ENCODE measurements around the gene TSEN15.
"Not testable (repeated sequence)": the region's sequence is repeated elsewhere in the genome, so short reads cannot be mapped to it uniquely, and the experiment has no call there.

Gene TSEN15

GRCh38 chr1:184035719-184036516, 15.6 kb upstream of the TSEN15 start:
- H3K36me3 Mint-ChIP-seq, result peaks cover 1 to 4% of the 10 kb centered on the region in 2 donors
- no peaks in the 10 kb centered on the region for H3K9me3 Mint-ChIP-seq
- peak in 1 of 2 donors; percentile 19 for ATAC-seq (replicated peaks)
- H3K27ac Mint-ChIP-seq, result peak overlapping the region; percentile 4
- peaks cover 47 to 77% of the 10 kb centered on the region in 2 donors for H3K27me3 Mint-ChIP-seq
- no peak for DNase-seq
- peak overlapping the region; percentile 75 to 79 for H3K4me3 Mint-ChIP-seq
- peaks cover 8 to 16% of the 10 kb centered on the region in 2 donors for H3K4me1 Mint-ChIP-seq

- Mint-ChIP-seq H3K36me3 (peaks cover 1 to 4% of the 10 kb centered on the region in 2 donors), H3K27ac (no peak overlapping the region), H3K4me3 (peak overlapping the region; percentile 75 to 79), H3K4me1 (peaks cover 8 to 16% of the 10 kb centered on the region in 2 donors), H3K27me3 (peaks cover 49 to 74% of the 10 kb centered on the region in 2 donors), H3K9me3 (no peaks in the 10 kb centered on the region)
- ATAC-seq (replicated peaks) (peak; percentile 59 to 60), DNase-seq (peak; percentile 29)
Measured at GRCh38 chr1:184036517-184036949, 15.0 kb upstream of the TSEN15 start.

- Mint-ChIP-seq H3K9me3 (no peaks in the 10 kb centered on the region), H3K27me3 (peaks cover 56 to 78% of the 10 kb centered on the region in 2 donors), H3K36me3 (peaks cover 1 to 4% of the 10 kb centered on the region in 2 donors), H3K4me3 (peak overlapping the region; percentile 74 to 82), H3K27ac (no peak overlapping the region), H3K4me1 (peaks cover 8 to 16% of the 10 kb centered on the region in 2 donors)
- ATAC-seq (replicated peaks) (no peak), DNase-seq (no peak)
Measured at GRCh38 chr1:184037849-184038591, 13.5 kb upstream of the TSEN15 start.

GRCh38 chr1:184039126-184039525, 12.4 kb upstream of the TSEN15 start:
- Mint-ChIP-seq H3K4me1 (peaks cover 8 to 16% of the 10 kb centered on the region in 2 donors), H3K36me3 (peaks cover 1 to 4% of the 10 kb centered on the region in 2 donors), H3K27me3 (peaks cover 61 to 72% of the 10 kb centered on the region in 2 donors), H3K27ac (no peak overlapping the region), H3K4me3 (no peak overlapping the region), H3K9me3 (no peaks in the 10 kb centered on the region)
- no peak for ATAC-seq (replicated peaks)
- no peak for DNase-seq

GRCh38 chr1:184041731-184042130, 9.8 kb upstream of the TSEN15 start:
- Mint-ChIP-seq H3K9me3 (no peaks in the 10 kb centered on the region), H3K27ac (no peak overlapping the region), H3K36me3 (peaks cover 1 to 4% of the 10 kb centered on the region in 2 donors), H3K27me3 (peaks cover 53 to 64% of the 10 kb centered on the region in 2 donors), H3K4me1 (peaks cover 3 to 6% of the 10 kb centered on the region in 2 donors), H3K4me3 (no peak overlapping the region)
- DNase-seq, result no peak
- ATAC-seq (replicated peaks), result no peak

- H3K9me3 Mint-ChIP-seq; ATAC-seq (replicated peaks); H3K36me3 Mint-ChIP-seq; H3K4me3 Mint-ChIP-seq; H3K27ac Mint-ChIP-seq; DNase-seq; H3K4me1 Mint-ChIP-seq: not testable (repeated sequence)
- H3K27me3 Mint-ChIP-seq, result peaks cover 57 to 64% of the 10 kb centered on the region in 2 donors
Measured at GRCh38 chr1:184043315-184043714, 8.2 kb upstream of the TSEN15 start.

- H3K4me3 Mint-ChIP-seq, result no peak overlapping the region
- no peaks in the 10 kb centered on the region for H3K36me3 Mint-ChIP-seq
- H3K4me1 Mint-ChIP-seq, result no peaks in the 10 kb centered on the region
- peaks cover 57 to 63% of the 10 kb centered on the region in 2 donors for H3K27me3 Mint-ChIP-seq
- H3K9me3 Mint-ChIP-seq, result no peaks in the 10 kb centered on the region
- no peak overlapping the region for H3K27ac Mint-ChIP-seq
- no peak for ATAC-seq (replicated peaks)
- DNase-seq, result no peak
Measured at GRCh38 chr1:184044603-184045376, 6.7 kb upstream of the TSEN15 start.

- H3K4me1 Mint-ChIP-seq, result peaks cover 7 to 15% of the 10 kb centered on the region in 2 donors
Measured at GRCh38 chr1:184047541-184047940, 4.0 kb upstream of the TSEN15 start.

GRCh38 chr1:184048561-184049240, 2.8 kb upstream of the TSEN15 start:
- DNase-seq (no peak), ATAC-seq (replicated peaks) (no peak)
- no peak overlapping the region for H3K27ac Mint-ChIP-seq

More at GRCh38 chr1:184047541-184047940, 4.0 kb upstream of the TSEN15 start:
- H3K27ac Mint-ChIP-seq; DNase-seq; ATAC-seq (replicated peaks); H3K4me3 Mint-ChIP-seq; H3K36me3 Mint-ChIP-seq; H3K9me3 Mint-ChIP-seq: not testable (repeated sequence)
- peaks cover 51 to 55% of the 10 kb centered on the region in 2 donors for H3K27me3 Mint-ChIP-seq

GRCh38 chr1:184049291-184049690, 2.2 kb upstream of the TSEN15 start:
- ATAC-seq (replicated peaks) (no peak), DNase-seq (no peak)
- Mint-ChIP-seq H3K4me3 (no peak overlapping the region), H3K27me3 (peaks cover 42 to 43% of the 10 kb centered on the region in 2 donors), H3K4me1 (peaks cover 12 to 27% of the 10 kb centered on the region in 2 donors), H3K9me3 (no peaks in the 10 kb centered on the region), H3K27ac (no peak overlapping the region), H3K36me3 (peaks cover 0 to 6% of the 10 kb centered on the region in 2 donors)

More at GRCh38 chr1:184048561-184049240, 2.8 kb upstream of the TSEN15 start:
- H3K4me1 Mint-ChIP-seq, result peaks cover 8 to 22% of the 10 kb centered on the region in 2 donors
- H3K27me3 Mint-ChIP-seq, result peaks cover 42 to 43% of the 10 kb centered on the region in 2 donors
- no peaks in the 10 kb centered on the region for H3K36me3 Mint-ChIP-seq
- no peaks in the 10 kb centered on the region for H3K9me3 Mint-ChIP-seq
- H3K4me3 Mint-ChIP-seq, result no peak overlapping the region

- ATAC-seq (replicated peaks) (no peak), DNase-seq (no peak)
- Mint-ChIP-seq H3K27ac (no peak overlapping the region), H3K9me3 (no peaks in the 10 kb centered on the region), H3K4me3 (no peak overlapping the region), H3K36me3 (peaks cover 0 to 12% of the 10 kb centered on the region in 2 donors), H3K4me1 (peaks cover 13 to 27% of the 10 kb centered on the region in 2 donors), H3K27me3 (peaks cover 39 to 43% of the 10 kb centered on the region in 2 donors)
Measured at GRCh38 chr1:184049836-184050468, 1.6 kb upstream of the TSEN15 start.

GRCh38 chr1:184050636-184051035, 894 bp upstream of the TSEN15 start:
- no peak for DNase-seq
- Mint-ChIP-seq H3K4me3 (peak overlapping the region in 1 of 2 donors; percentile 88), H3K27ac (peak overlapping the region; percentile 99)

GRCh38 chr1:184051138-184051484, 419 bp upstream of the TSEN15 start:
- Mint-ChIP-seq H3K27me3 (peaks cover 35 to 43% of the 10 kb centered on the region in 2 donors), H3K27ac (peak overlapping the region; percentile 99), H3K4me3 (peak overlapping the region; percentile 88 to 99), H3K4me1 (peaks cover 13 to 27% of the 10 kb centered on the region in 2 donors), H3K9me3 (no peaks in the 10 kb centered on the region), H3K36me3 (peaks cover 0 to 15% of the 10 kb centered on the region in 2 donors)
- no peak for DNase-seq
- ATAC-seq (replicated peaks), result peak in 1 of 2 donors; percentile 20

More at GRCh38 chr1:184050636-184051035, 894 bp upstream of the TSEN15 start:
- Mint-ChIP-seq H3K36me3 (peaks cover 0 to 15% of the 10 kb centered on the region in 2 donors), H3K27me3 (peaks cover 36 to 43% of the 10 kb centered on the region in 2 donors), H3K4me1 (peaks cover 13 to 27% of the 10 kb centered on the region in 2 donors), H3K9me3 (no peaks in the 10 kb centered on the region)
- no peak for ATAC-seq (replicated peaks)
